GM12891 (cell line): ENCODE data around the gene CNGA3.

ENCODE experiments used
- PAX5 ChIP-seq: IDR thresholded peaks from 2 replicates; pipeline ENCODE4 v1.6.1; 2011; ENCODE audit warnings: low read length, moderate library complexity, mild to moderate bottlenecking; ENCODE audit not compliant: insufficient read depth, severe bottlenecking
- POLR2A ChIP-seq: IDR thresholded peaks from 2 replicates; pipeline ENCODE4 v1.6.1; 2011; ENCODE audit warnings: low read depth, low read length, control low read depth
- POLR2AphosphoS5 ChIP-seq: IDR thresholded peaks from 2 replicates; pipeline ENCODE4 v1.6.1; 2011; ENCODE audit warnings: low read depth, low read length, control low read depth
- POU2F2 ChIP-seq: IDR thresholded peaks from 2 replicates; pipeline ENCODE4 v1.6.1; 2011; ENCODE audit warnings: low read depth, mild to moderate bottlenecking, control low read depth, low read length, moderate library complexity
- SPI1 ChIP-seq: IDR thresholded peaks from 2 replicates; pipeline ENCODE4 v1.6.1; 2011; ENCODE audit warnings: low read depth, low read length, control low read depth
- TAF1 ChIP-seq: IDR thresholded peaks from 2 replicates; pipeline ENCODE4 v1.6.1; 2011; ENCODE audit warnings: low read depth, low read length, control low read depth

- no peak for TF ChIP-seq POLR2A
- no peak for TF ChIP-seq TAF1
- no peak for TF ChIP-seq POLR2AphosphoS5
- TF ChIP-seq PAX5, result no peak
- no peak for TF ChIP-seq POU2F2
- TF ChIP-seq SPI1, result no peak
Observed at GRCh38 chr2:98399140-98399539, 52.9 kb downstream of the CNGA3 start.
